Measurements from ENCODE around the gene BMP2K.
"Not testable (repeated sequence)": the region's sequence is repeated elsewhere in the genome, so short reads cannot be mapped to it uniquely, and the experiment has no call there.

The BMP2K gene

DNA sequence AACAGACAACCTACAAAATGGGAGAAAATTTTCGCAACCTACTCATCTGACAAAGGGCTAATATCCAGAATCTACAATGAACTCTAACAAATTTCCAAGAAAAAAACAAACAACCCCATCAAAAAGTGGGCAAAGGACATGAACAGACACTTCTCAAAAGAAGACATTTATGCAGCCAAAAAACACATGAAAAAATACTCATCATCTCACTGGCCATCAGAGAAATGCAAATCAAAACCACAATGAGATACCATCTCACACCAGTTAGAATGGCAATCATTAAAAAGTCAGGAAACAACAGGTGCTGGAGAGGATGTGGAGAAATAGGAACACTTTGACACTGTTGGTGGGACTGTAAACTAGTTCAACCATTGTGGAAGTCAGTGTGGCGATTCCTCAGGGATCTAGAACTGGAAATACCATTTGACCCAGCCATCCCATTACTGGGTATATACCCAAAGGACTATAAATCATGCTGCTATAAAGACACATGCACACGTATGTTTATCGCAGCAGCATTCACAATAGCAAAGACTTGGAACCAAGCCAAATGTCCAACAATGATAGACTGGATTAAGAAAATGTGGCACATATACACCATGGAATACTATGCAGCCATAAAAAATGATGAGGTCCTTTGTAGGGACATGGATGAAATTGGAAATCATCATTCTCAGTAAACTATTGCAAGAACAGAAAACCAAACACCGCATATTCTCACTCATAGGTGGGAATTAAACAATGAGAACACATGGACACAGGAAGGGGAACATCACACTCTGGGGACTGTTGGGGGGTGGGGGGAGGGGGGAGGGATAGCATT, 19.7 kb downstream of the BMP2K start:
- DNase-seq (ENCODE audit: low spot score) = not testable (repeated sequence)

DNA sequence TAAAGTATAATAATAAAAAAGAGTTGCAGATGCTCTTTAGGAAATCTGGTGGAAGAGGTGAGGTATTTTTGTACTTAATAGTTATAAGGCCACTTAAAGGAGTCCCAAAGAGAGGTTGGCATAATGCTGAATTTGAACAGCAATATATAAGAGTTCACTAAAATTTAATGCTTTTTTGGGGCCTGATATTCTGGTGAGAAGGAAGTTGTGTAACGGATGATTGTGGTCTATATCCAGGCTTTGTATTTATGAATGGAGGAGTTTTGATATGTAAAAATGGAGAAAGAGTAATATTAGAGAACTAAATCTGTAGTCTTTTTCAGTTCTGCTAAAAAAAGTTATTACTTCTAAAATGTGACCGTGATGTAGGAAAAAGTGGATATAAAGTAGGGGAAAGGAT, 20.4 kb downstream of the BMP2K start:
- DNase-seq (ENCODE audit: low spot score) = no peak

DNA sequence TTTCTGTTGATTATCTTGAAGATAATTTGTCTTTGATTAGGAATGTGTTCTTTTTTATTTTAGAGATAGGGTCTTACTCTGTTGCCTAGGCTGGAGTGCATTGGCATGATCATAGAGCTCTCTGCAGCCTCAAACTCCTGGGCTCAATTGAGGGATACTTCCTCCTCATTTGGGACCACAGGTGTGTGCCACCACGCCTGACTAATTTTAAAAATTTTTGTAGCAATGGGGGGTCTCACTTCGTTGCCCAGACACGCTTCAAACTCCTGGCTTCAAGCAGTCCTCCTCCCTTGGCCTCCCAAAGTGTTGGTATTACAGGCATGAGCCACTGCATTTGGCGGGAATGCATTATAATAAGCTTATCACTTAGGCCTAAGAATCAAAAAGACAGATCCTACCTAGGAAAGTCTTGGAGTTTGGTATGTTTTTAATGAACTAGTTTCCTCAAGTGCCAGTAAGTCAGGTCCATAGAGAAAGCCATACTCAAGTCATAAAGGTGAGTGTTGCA, 21.7 kb downstream of the BMP2K start:
- no peak for DNase-seq (ENCODE audit: low spot score)

DNA sequence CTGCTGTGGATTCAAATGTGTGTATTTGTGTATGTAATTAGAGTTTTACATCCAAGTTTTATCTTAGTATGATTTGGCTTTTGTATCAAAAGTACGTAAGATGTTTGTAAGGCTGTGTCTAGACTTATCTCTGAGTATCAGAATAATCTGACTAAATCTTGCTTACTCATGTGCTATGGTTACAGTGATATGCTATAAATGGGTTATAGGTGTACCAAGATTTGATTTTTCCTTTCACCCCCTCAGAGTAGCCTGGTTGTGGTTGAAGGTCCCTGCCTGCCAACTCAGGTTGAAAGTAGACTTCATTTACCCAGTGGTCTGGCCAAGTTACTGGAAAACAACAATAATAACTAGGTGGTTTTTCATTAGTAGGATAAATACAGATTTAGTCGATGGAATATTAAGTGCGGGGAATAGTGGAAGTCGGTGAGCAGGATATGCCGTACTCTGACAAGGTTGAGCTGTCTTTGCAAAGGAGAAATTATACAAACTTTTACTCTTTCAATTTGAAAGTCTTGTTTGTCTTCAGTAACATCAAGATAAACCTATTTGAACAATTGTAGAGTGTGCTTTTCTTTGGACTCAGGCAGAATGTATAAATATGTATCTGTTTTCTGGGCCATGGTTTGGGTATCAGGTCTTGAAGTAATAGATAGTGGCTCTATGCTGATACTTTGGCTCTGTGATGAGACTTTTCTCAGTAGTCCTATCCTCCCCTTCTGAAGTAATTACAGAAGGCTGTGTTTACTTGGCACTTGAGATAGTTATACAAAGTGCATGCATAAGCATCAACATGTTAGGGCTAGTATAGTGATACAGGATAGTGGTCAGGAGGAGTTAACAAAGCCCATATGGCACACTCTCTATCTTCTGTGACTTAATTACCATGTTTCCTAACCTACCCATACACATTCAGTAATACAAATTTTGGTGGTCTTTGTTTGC, 23.7 kb downstream of the BMP2K start:
- DNase-seq (ENCODE audit: low spot score) = no peak

DNA sequence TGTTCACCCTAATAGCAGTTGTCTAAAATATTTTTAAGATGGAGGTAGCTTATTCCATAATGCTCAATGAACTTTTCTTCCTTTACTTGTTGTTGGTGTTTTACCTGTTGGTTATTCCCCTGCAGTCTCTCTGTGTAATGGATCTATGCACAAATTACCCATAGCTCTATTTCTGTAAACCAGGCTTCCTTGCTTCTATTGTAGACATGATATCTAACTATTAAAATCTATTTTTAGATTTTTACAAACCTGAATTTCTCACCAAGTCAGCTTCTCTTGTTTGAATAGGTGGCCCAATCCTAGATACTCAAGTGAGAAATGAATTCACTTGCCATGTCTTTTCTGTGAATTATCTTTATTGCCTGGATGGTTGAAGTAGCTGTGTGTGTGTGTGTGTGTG, 24.8 kb downstream of the BMP2K start:
- no peak for DNase-seq (ENCODE audit: low spot score)

DNA sequence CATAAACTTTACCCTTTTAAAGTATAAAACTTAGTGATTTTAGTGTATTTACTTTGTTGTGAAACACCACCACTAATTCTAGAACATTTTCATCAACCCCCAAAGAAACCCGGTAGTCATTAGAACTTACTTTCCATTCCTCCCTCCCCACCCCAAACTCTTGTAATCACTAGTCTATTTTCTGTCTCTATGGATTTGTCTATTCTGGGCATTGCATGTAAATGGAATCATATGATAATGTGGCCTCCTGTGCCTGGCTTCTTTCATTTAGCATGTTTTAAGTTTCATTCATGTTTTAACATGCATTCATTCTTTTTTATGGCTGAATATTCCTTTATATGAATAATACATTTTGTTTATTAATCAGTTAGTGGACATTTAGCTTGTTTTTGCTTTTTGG, 27.8 kb downstream of the BMP2K start:
- no peak for DNase-seq (ENCODE audit: low spot score)

DNA sequence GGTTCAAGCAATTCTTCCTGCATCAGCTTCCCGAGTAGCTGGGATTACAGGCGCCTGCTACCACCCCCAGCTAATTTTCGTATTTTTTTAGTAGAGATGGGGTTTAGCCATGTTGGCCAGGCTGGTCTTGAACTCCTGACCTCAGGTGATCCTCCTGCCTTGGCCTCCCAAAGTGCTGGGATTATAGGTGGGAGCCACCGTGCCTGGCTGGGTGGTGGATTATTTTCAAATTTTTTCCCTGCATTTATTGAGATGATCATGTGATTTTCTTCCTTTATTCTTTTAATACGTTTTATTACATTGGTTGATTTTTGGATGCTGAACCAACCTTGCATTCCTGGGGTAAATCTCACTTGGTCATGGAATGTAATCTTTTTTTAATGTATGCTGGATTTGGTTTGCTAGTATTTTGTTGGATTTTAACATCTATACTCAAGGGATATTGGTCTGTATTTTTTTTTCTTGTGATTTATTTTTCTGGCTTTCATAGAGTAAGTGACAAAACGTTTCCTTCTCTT, 30.9 kb downstream of the BMP2K start:
- DNase-seq (ENCODE audit: low spot score) = no peak

DNA sequence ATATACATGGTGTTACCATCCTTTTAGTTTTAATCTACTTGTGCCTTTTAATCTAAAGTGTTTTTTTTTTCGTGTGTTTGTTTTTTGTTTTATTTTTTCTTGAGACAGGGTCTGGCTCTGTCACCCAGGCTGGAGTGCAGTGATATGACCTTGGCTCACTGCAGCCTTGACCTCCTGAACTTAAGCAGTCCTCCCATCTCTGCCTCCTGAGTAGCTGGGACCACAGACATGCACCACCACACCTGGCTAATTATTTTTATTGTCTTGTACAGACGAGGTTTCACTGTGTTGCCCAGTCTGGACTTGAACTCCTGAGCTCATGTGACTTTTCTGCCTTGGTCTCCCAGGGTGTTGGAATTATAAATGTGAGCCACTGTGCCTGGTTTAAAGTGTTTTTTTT, 33.1 kb downstream of the BMP2K start:
- no peak for DNase-seq (ENCODE audit: low spot score)

DNA sequence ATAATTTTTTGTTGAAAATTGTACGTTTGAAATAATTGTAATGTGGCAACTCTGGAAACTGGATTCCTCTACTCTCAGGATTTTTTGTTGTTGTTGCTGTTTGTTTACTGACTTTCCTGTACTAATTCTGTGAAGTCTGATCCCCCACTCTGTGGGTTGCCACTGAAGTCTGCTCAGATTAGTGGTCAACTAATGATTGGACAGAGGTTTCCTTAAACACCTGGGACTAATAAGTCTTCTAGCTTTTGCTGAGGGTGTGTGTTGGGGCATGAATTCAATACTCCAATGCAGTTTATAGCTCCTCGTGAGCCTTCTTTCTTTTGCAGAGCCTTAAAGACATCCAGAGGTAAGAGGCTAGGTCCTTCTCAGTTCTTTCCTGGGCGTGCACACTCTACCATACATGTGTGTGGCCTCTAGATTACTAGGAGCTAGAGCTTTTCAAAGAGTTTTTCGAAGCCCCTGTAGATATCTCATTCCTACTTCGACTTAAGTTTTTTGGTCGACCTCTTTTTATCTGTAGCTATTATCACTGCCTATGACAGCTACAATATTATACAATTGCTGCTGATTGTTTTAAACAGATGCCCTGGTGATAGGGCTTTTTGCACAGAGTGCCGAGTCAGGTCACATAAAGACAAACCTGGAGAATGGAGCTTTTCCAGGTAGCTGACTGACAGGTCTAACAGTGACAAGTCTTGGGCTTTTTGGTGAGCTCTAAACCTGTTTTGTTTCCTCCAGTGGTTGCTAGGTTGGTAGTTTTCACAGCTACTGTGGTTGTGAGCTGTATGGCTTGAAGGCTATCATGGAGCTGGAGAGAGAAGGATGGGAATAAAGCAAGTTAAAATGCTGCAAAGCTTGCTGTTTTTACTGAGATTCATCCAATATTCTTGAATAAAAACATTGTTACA, 34.0 kb downstream of the BMP2K start:
- DNase-seq (ENCODE audit: low spot score) = no peak

DNA sequence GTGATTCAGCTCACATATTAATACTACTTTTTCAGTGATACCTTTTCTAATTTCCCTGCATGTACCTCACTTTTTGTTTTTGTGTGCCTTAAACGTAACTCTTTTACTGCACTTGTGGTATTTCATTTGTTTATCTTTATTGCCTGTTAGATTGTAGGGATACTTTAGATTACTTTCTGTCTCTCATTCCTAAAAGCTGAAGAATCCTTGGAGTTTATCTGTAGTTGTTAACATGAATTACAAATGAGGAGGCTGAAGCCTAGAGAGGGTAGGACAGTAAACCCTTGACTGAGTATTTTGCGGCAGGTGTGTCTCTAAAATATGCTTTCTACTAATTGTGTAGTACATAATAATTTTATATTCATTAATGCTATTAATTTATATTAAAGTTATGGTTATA, 34.9 kb downstream of the BMP2K start:
- no peak for DNase-seq (ENCODE audit: low spot score)

DNA sequence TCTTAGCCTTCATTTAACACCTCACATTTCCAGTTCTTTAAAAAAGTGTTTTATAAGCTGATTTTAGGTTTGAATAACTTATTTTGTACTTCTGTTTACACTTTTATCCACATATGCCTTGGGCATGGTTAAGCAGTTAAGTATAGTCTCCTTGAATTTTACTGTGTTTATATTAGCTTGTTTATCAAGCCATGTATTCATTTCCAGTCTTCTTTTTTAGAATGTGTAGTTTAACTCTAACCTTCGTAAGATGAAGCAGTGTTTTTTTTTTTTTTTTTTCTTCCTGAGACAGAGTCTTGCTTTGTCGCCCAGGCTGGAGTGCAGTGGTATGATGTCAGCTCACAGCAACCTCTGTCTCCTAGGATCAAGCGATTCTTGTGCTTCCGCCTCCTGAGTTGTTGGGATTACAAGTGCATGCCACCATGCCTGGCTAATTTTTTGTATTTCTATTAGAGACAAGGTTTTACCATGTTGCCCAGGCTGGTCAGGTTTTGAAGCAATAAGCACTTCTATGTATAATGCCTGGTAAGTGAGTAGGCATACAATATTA, 42.5 kb downstream of the BMP2K start:
- DNase-seq (ENCODE audit: low spot score) = no peak

DNA sequence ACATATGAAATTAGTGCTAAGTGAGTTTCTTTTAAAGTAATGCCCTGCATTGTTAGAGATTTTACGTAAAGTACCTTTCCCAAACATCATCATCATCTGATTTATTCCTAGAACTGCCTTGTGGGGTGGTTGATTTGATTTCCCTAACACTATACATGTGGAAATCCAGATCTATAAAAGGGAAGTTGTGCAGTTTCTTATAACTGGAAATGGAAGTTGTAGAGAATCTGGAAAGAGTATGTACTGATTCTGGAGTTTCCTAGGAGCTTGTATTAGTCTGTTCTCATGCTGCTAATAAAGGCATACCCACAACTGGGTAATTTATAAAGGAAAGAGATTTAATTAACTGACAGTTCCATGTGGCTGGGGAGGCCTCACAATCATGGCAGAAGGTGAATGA, 47.9 kb downstream of the BMP2K start:
- no peak for DNase-seq (ENCODE audit: low spot score)

DNA sequence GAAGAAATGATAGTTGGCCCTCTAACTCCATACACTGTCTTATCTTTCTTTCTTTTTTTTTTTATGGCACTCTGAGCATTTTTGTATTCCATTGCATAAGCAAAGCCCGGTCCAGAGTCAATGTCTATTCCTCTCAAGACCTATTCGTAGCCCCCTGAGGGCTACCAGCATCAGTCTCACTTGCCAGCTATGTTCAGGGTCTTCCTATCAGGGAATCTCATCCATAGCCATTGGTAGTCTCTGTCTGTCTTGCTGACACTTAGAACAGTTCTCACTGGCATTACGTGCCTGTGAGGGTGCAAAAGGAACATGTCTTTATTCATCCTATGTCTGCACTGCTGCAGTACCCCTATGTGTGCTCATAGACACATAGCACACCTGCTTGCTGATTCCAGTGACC, 51.0 kb downstream of the BMP2K start:
- DNase-seq (ENCODE audit: low spot score) = no peak

DNA sequence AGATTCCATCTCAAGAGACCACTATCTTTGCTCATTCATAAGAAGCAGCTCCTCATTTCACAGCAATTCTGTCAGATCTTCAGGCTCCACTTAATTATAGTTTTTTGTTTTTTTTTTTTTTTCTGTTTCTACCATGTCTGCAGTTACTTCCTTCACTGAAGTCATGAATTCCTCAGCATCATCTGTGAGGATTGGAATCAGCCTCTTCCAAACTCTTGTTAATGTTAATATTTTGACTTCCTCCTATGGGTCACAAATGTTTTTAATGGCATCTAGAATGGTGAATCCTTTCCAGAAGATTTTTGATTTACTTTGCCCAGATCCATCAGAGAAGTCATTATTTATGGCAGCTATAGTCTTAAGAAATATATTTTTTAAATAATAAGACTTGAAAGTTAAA, 53.1 kb downstream of the BMP2K start:
- DNase-seq (ENCODE audit: low spot score) = no peak

DNA sequence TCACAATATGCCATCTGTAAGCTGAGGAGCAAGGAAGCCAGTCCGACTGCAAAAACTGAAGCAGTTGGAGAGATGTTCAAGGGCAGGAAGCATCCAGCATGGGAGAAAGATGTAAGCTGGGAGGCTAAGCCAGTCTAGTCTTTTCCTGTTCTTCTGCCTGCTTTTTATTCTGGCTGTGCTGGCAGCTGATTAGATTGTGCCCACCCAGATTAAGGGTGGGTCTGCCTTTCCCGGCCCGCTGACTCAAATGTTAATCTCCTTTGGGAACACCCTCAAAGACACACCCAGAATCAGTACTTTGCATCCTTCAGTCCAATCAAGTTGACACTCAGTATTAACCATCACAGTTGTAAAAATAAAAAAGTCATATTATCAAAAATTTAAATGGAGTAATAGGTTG, 63.5 kb downstream of the BMP2K start:
- DNase-seq (ENCODE audit: low spot score) = not testable (repeated sequence)

DNA sequence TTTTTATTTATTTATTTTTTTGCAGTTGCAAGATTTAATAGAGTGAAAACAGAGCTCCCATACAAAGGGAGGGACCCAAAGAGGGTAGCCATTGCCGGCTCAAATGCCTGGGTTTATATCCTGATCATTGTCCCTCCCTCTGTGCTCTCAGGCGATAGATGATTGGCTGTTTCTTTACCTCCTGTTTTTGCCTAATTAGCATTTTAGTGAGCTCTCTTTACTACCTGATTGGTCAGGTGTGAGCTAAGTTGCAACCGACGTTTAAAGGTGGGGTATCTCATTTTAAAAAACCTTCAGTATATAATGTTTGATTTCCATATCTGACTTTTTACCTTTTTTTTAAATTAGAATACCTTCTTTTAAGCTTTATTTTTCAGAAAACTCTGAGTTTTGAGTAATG, 64.1 kb downstream of the BMP2K start:
- DNase-seq (ENCODE audit: low spot score) = not testable (repeated sequence)

DNA sequence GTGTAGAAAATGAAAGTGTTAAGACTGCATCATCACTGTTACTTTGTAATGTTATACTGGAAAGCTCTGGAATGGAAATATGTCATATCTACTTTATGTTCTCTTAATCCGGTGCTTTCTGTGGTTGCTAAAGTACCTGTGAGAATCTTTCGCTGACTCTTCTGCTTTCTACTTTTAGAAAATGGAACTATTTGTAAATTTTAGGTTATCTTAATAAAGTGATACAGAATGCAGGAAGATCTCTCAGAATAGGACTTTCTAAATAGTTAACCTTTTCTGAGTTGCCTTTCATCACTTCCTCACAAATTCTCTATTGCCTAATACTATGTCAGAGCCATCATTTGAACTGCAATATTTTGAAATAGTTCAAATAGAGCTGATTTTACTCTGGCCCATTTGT, 69.3 kb downstream of the BMP2K start:
- DNase-seq (ENCODE audit: low spot score) = no peak

DNA sequence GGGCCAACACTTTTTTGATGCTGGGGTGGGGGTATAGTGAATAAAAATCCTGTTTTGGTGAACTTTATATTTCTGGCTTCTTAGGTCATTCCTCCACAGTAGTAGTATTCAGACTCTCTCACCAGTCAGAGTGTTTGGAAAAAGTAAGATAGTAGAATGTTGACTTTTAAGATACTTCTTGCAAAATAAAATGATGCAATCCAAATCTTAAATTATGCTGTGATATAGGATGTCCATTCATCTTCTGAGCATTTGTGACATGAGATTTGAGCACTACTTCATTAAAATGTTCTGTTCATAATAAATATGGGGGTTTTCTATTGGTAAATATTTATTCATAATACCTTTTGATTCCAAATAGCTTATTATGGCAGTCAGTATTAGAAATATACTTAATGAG, 70.1 kb downstream of the BMP2K start:
- DNase-seq (ENCODE audit: low spot score) = no peak

DNA sequence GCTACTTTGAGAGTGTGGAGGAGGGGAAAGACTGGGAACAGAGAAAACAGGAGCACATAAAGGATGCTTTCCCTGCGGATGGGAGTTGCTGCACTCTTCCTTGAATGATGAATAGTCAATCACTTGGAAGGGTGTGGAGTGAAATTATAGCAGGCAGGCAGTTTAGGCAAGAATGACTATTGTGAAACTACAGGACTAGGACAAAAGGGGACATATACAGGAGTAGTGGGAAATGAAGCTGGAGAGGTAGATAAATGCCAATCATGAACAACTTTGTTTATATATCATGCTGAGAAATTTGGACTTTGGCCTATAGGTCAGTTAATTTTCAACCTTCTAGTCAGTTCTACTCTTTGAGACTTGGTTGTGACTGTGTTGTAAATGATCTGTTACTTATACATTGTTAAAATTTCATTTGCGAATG, 86.2 kb downstream of the BMP2K start:
- no peak for DNase-seq (ENCODE audit: low spot score)

DNA sequence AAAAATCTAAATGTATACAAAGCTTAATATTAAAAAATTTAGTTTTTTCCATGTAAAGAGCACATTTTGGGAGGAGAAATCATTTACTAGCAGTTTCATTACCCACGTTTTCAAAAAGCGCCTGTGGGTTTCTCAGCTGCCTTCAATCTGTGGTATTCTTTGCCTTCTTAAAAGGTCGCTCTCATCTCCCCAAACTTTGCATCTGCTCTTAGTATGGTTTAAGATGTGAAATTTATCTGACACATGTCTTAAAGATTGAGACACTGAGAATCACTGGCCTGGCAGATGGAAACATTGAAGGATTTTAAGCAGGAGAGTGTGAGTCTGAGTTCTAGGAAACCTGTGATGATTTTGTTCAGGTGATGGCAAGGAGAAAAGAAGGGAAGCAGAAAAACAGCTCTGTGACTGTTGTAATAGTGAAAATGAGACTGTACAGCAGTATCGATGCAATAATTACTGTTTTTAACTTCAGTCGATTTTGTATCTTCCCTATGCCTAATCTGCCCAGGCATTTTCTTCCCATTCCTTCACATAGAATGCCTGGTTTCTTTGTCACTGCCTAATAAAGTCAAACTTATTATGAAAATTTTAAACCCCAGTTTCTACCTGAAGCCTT, 87.2 kb downstream of the BMP2K start:
- DNase-seq (ENCODE audit: low spot score) = no peak

DNA sequence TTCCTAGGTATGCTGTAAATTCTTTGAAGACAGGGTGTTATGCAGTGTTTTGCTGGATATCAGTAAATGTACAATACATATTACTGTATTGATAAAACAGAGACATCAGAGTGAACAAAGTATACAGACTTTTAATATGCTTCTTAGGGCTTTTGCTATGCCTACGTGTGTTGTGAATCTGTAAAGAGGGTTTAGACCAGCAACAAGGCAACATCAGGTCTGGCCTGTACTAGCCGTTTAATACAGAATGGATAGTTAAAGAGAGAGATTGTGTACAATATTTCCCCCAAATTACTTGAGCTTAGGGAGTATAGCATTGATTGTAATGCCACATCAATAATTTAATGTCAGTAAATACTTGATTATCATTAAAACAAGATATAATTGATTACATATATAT, 87.8 kb downstream of the BMP2K start:
- no peak for DNase-seq (ENCODE audit: low spot score)
